Parathyroid adenoma (tissue), 2 donors: ENCODE results near the gene C14orf180.
"Not testable (repeated sequence)": the region's sequence is repeated elsewhere in the genome, so short reads cannot be mapped to it uniquely, and the experiment has no call there.

ENCODE experiments used
- H2AFZ ChIP-seq: fragments of 300-600 bp; sonication (generic); one replicate; pipeline ENCODE4 v1.7.0; 2017; ENCODE audit warnings: antibody characterized with exemption, mild to moderate bottlenecking
- H3K27ac ChIP-seq: fragments of 300-600 bp; sonication (generic); one replicate; pipeline ENCODE4 v1.7.0; 2017
- H3K27me3 ChIP-seq: fragments of 300-600 bp; sonication (generic); one replicate; pipeline ENCODE4 v1.7.0; 2017; ENCODE audit warnings: low read length; ENCODE audit not compliant: control insufficient read depth, insufficient read depth
- H3K36me3 ChIP-seq: fragments of 300-600 bp; sonication (generic); one replicate; pipeline ENCODE4 v1.7.0; 2017; ENCODE audit warnings: low read length; ENCODE audit not compliant: control insufficient read depth, insufficient read depth
- H3K4me1 ChIP-seq: fragments of 300-600 bp; sonication (generic); one replicate; pipeline ENCODE4 v1.7.0; 2017; ENCODE audit warnings: control low read depth
- H3K4me2 ChIP-seq: fragments of 300-600 bp; sonication (generic); one replicate; pipeline ENCODE4 v1.7.0; 2017; ENCODE audit warnings: low read length
- H3K4me3 ChIP-seq: fragments of 300-600 bp; sonication (generic); one replicate; pipeline ENCODE4 v1.7.0; 2017; ENCODE audit warnings: low read depth, low read length
- H3K79me2 ChIP-seq: fragments of 300-600 bp; sonication (generic); one replicate; pipeline ENCODE4 v1.7.0; 2017; ENCODE audit warnings: control low read depth
- H3K9ac ChIP-seq: fragments of 300-600 bp; sonication (generic); one replicate; pipeline ENCODE4 v1.7.0; 2017; ENCODE audit warnings: mild to moderate bottlenecking
- H3K9me3 ChIP-seq: fragments of 300-600 bp; sonication (generic); one replicate; pipeline ENCODE4 v1.7.0; 2017; ENCODE audit warnings: low read length; ENCODE audit not compliant: control insufficient read depth
- TF ChIP-seq, protein P1 (sequence below): fragments of 300-600 bp; sonication (generic); IDR thresholded peaks from one replicate; pipeline ENCODE4 v1.7.0; 2017; ENCODE audit warnings: antibody characterized with exemption, mild to moderate bottlenecking
- donor health status: primary hyperparathyroidism.

C14orf180 gene

GRCh38 chr14:104634138-104634760 lies 54.7 kb downstream of the C14orf180 start:
- Histone ChIP-seq H3K4me2 (no peak overlapping the region), H3K36me3 (no peaks in the 10 kb centered on the region), H3K79me2 (no peaks in the 10 kb centered on the region), H2AFZ (no peak overlapping the region), H3K4me3 (no peak overlapping the region), H3K9ac (no peak overlapping the region), H3K27me3 (no peaks in the 10 kb centered on the region), H3K9me3 (no peaks in the 10 kb centered on the region), H3K27ac (no peak overlapping the region), H3K4me1 (no peaks in the 10 kb centered on the region)
- TF ChIP-seq, protein P1, sequence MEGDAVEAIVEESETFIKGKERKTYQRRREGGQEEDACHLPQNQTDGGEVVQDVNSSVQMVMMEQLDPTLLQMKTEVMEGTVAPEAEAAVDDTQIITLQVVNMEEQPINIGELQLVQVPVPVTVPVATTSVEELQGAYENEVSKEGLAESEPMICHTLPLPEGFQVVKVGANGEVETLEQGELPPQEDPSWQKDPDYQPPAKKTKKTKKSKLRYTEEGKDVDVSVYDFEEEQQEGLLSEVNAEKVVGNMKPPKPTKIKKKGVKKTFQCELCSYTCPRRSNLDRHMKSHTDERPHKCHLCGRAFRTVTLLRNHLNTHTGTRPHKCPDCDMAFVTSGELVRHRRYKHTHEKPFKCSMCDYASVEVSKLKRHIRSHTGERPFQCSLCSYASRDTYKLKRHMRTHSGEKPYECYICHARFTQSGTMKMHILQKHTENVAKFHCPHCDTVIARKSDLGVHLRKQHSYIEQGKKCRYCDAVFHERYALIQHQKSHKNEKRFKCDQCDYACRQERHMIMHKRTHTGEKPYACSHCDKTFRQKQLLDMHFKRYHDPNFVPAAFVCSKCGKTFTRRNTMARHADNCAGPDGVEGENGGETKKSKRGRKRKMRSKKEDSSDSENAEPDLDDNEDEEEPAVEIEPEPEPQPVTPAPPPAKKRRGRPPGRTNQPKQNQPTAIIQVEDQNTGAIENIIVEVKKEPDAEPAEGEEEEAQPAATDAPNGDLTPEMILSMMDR = no peak

- Histone ChIP-seq H3K79me2 (no peaks in the 10 kb centered on the region), H3K9me3 (no peaks in the 10 kb centered on the region), H3K4me1 (no peaks in the 10 kb centered on the region), H2AFZ (no peak overlapping the region), H3K27me3 (no peaks in the 10 kb centered on the region), H3K4me3 (no peak overlapping the region), H3K27ac (no peak overlapping the region), H3K9ac (no peak overlapping the region), H3K36me3 (no peaks in the 10 kb centered on the region), H3K4me2 (no peak overlapping the region)
- TF ChIP-seq, protein P1 = no peak
Measured at GRCh38 chr14:104634886-104635570, 55.5 kb downstream of the C14orf180 start.

GRCh38 chr14:104635717-104636116 lies 56.2 kb downstream of the C14orf180 start:
- Histone ChIP-seq H3K4me3 (no peak overlapping the region), H3K4me2 (no peak overlapping the region), H3K9me3 (no peaks in the 10 kb centered on the region), H3K27me3 (no peaks in the 10 kb centered on the region), H3K27ac (no peak overlapping the region), H3K9ac (no peak overlapping the region), H2AFZ (no peak overlapping the region), H3K79me2 (no peaks in the 10 kb centered on the region), H3K4me1 (no peaks in the 10 kb centered on the region), H3K36me3 (no peaks in the 10 kb centered on the region)
- TF ChIP-seq, protein P1 = no peak

DNA sequence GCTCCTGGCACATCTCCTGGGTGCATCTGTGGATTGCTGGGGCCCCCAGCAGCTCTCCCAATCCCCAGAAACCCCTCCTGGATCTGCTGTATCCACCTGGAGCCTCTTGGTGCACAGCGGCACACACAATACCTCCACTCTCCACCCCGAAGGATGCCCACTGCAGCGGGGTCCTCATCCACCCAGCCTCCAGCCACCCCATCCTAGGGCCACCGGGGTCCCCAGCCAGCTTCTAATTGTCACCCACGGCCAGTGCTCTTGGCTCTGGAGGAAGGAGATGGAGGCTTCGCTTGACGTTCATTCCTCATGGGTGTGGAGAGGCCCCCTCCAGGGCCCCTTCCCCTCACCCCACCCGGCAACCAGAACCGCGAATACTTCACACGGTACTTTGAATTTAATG lies 56.6 kb downstream of the C14orf180 start:
- Histone ChIP-seq H3K4me3 (no peak overlapping the region), H2AFZ (no peak overlapping the region), H3K27ac (no peak overlapping the region), H3K9ac (no peak overlapping the region), H3K36me3 (no peaks in the 10 kb centered on the region), H3K79me2 (no peaks in the 10 kb centered on the region), H3K9me3 (no peaks in the 10 kb centered on the region), H3K4me2 (no peak overlapping the region), H3K4me1 (no peaks in the 10 kb centered on the region), H3K27me3 (no peaks in the 10 kb centered on the region)
- TF ChIP-seq, protein P1 = no peak

DNA sequence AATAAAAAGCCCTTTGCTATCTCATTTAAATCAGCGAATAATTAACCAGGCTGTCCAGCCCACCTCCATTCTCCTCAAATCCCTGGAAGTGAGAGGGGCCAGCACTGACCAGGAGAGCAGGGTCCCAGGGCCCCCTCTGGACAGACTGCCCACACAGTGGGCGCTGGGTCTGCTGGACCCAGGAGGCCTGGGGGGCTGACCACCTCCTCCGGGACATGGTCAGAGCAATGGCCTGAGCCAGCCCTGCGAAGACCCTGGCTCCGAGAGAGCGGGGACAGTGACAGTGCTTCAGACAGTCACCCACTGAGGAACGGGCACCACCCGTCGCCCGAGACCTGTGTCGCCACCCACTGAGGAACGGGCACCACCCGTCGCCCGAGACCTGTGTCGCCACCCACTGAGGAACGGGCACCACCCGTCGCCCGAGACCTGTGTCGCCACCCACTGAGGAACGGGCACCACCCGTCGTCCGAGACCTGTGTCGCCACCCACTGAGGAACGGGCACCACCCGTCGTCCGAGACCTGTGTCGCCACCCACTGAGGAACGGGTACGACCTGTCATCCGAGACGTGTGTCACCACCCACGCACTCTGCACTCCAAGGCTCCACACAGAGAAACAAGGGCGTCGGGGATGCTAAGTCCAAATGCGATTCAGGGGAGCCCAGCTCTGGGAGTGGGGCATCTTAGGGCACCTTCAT lies 57.4 kb downstream of the C14orf180 start:
- H3K9me3 ChIP-seq, H3K27ac ChIP-seq, H3K27me3 ChIP-seq, H3K4me1 ChIP-seq, H3K4me2 ChIP-seq, H3K9ac ChIP-seq, H3K4me3 ChIP-seq, H2AFZ ChIP-seq, H3K79me2 ChIP-seq, H3K36me3 ChIP-seq: not testable (repeated sequence)
